ENCODE data around the gene TNF.

The TNF gene

GRCh38 chr6:31573239-31574105, 1.9 kb upstream of the TNF start:
- DNase-seq = no peak

- no peak for DNase-seq
These were observed 981 bp upstream of the TNF start for GRCh38 chr6:31574106-31575061.

GRCh38 chr6:31575952-31576685, 754 bp downstream of the TNF start:
- DNase-seq = no peak

GRCh38 chr6:31576897-31577578, 1.7 kb downstream of the TNF start:
- DNase-seq = no peak

- no peak for DNase-seq
These were observed 2.2 kb downstream of the TNF start for GRCh38 chr6:31577579-31577966.

GRCh38 chr6:31578184-31579118, 3.1 kb downstream of the TNF start:
- DNase-seq = no peak

- no peak for DNase-seq
These were observed 3.7 kb downstream of the TNF start for GRCh38 chr6:31579119-31579505.

- DNase-seq = no peak
These were observed 4.4 kb downstream of the TNF start for GRCh38 chr6:31579546-31580437.

GRCh38 chr6:31580438-31580740, 5.0 kb downstream of the TNF start:
- DNase-seq = no peak

GRCh38 chr6:31580807-31581433, 5.6 kb downstream of the TNF start:
- DNase-seq = peak; percentile 90

- no peak for DNase-seq
These were observed 6.3 kb downstream of the TNF start for GRCh38 chr6:31581434-31582229.

GRCh38 chr6:31582230-31582643, 6.9 kb downstream of the TNF start, which contains the start of gene LTB:
Gene LTB (minus strand): TSS chr6:31582424. CDS start chr6:31582417, 7 bp downstream.
- DNase-seq = no peak

GRCh38 chr6:31585491-31585890, 10.1 kb downstream of the TNF start:
- DNase-seq = no peak

GRCh38 chr6:31586008-31586407, 10.6 kb downstream of the TNF start, which contains the start of gene LST1:
Gene LST1 (plus strand): TSS chr6:31586277. CDS start chr6:31587300, 1,023 bp downstream.
- DNase-seq = no peak

- DNase-seq = no peak
These were observed 11.4 kb downstream of the TNF start for GRCh38 chr6:31586599-31587281.

- DNase-seq = no peak
These were observed 12.7 kb downstream of the TNF start for GRCh38 chr6:31587791-31588777.
